Measurements from ENCODE around the gene DGKB.

DGKB gene

DNA sequence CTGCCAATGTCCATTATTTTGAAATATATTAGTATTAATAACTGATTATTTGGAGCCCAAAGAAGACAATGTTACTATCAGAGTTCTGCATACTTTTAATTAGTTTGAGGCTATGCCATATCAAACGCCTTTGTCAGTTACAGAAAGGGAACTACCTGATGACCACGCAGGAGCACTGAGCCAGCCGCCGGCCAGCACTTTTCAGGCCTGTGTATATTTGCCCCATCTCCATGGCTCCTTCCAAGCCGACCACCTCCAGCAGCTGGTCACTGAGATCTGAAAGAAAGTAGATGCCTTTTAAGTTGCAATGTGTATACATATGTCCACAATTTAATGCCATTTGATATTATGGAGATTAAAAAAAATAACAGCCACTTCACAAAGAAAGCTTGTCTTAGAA is 724.7 kb downstream of the DGKB start:
- in situ Hi-C loops (cut with MboI; ENCODE audit: low sequenced_read_pairs), result no loop called here

DNA sequence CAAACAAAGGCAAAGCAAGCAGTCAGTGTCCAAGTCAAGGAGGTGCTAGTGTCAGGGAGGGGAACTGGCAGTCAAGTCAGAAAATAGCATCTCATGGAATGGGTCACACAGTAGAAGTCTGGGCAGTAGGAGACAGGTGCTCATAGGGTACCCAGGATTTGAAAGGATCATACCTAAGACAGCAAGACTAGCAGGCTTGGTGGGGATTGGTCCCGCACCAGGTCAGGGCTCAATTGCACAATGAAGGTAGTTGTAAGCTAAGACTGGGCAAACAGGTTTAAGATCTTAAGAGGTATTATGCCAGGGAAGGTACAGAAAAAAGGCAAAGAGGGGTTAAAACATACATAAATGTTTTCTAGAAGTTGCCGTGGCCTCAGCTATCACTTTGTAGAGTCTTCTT is 731.7 kb downstream of the DGKB start:
- in situ Hi-C loops (cut with MboI; ENCODE audit: low sequenced_read_pairs), result no loop called here

DNA sequence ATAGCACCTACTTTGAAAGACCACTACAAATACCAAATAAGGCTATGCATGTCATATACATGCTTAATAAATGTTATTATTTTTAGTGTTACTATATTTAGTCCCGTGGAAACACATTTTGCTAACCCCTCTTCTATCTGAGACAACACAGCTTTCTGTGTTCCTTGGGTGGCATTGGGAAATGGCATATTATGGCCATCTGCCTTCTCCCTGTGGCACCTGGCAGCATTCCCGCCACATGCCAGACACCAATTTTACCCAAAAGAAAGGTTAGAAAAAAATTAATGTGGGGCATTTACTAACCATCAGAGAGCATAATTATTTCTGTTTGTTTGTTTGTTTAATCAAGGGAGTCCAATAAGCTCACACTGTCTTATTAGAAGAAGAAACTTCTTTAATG is 744.4 kb downstream of the DGKB start:
- in situ Hi-C loops (cut with MboI; ENCODE audit: low sequenced_read_pairs), result no loop called here

DNA sequence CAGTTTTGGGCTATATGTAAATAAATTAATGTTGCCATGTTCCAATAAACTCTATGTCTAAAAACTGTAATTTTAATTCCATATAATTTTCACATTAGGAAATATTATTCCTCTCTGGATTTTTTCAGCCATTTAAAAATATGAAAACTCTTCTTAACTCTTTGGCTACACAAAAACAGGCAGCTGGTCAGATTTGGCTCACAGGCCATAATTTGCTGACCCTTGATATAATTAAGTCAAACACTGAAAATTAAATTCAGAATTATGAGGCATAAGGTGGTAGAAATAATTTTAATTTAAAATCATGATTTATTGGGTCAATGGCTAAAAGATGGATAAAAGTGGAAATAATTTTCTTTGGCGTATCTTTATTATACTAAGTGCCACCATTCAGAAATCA is 746.1 kb downstream of the DGKB start:
- in situ Hi-C loops (cut with MboI; ENCODE audit: low sequenced_read_pairs), result no loop called here

DNA sequence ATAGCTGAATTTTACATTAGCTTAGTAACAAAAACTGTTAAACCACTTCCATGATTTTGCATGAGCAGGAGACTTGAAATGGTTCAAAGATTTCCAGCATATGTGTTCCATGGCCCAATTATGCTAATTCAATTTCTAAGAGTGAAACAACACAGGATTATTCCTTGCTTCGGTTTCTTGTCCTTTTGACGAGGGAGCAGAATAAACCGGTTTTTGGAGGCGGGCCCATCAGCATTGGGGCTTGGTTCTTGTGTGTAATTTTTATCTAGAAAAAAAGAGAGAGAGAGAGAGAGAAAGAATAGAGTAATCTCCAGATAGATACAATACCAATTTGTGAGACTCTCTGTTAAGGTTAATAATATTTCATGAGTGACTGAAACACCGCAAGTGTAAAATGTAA is 753.6 kb downstream of the DGKB start:
- in situ Hi-C loops (cut with MboI; ENCODE audit: low sequenced_read_pairs), result no loop called here

DNA sequence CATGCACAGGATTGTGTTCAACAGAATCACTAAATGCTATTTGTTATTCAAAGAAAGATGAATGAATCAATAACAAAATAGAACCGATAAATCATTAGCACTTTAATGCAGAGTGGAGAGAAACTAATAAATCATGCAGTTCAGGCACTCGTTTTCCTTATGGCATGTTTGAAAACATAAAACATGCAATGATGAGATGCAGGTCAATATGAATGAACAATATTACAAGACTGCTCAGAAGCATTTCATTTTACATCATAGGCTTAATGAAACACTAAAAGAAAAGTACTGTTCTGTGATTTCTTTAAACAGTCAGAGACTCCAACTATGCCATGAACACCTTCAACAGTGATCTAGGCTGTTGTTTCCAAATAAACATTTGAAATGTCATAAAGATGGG is 755.0 kb downstream of the DGKB start:
- in situ Hi-C loops (cut with MboI; ENCODE audit: low sequenced_read_pairs), result no loop called here

DNA sequence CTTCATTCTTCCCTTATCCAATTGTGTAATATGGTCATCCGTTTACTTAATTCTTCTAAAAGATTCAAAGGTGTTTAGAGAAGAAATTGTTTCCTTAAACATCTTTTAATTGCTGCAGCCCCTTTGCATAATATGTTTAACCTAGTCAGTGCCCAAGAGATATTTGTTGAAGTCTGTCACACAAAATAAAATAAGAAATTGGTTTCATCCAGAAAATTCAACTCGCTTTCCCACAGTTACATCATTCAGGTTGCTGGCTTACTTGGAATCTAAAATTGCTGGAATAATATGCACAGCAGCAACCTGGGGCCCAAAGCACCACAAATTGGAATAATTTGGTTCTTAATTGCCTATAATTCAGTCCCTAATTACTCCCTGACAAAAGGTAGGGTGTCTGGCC is 758.0 kb downstream of the DGKB start:
- in situ Hi-C loops (cut with MboI; ENCODE audit: low sequenced_read_pairs), result no loop called here

DNA sequence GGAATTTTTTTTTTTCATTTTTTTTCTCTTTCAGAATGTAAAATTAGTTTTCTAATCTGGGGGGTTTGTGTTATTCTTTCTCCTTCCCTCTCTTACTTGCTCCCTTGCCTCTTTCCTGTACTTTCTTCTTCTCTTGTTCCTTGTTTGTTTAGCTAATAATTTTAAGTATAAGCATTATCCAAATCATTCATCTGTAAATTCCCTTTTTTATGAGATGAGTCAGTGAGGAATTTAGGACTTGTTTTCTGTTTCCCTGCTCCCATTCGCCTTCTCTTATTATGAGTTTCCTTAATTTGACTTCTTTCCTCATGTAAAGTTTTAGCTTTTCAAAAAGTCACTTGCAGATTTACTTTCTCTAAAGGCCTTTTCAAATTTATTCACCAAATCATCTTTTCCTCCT is 758.4 kb downstream of the DGKB start:
- in situ Hi-C loops (cut with MboI; ENCODE audit: low sequenced_read_pairs), result no loop called here

DNA sequence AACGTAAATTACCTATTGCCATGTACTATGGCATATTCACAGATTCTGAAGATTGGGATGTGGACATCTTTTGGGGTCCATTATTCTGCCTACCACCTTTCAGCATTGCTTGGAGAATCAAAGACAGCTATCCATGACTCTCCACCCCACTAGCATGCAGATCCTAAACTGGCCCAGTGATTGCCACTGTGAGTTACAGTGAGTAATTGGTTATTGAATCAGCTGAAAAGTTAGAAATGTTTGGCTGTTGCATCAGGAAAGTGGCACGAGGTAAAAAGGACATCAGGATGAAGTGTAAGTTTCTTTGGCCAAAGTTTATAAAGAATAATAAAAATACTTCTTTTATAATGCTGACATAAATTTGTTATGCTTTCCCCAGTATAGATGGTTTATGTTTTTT is 764.9 kb downstream of the DGKB start:
- in situ Hi-C loops (cut with MboI; ENCODE audit: low sequenced_read_pairs), result no loop called here

DNA sequence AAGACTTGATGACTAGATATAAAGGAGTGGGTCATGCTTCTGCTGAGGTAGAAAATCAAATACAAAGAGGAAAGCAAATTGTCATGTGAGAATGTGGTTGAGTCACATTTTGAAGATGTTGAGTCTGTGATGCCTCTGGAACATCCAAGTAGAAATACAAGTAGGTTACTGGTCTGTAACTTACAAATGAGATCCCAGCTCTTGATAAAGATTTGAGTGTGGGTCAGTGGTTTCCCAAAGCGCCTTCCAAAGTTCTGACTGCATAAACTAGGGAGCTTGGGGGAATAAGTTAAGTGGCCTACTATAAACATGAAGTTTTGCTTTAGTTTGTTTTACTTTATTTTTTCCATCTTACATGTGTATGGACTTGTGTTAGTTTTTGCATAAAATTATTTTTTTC is 768.8 kb downstream of the DGKB start:
- in situ Hi-C loops (cut with MboI; ENCODE audit: low sequenced_read_pairs), result no loop called here

DNA sequence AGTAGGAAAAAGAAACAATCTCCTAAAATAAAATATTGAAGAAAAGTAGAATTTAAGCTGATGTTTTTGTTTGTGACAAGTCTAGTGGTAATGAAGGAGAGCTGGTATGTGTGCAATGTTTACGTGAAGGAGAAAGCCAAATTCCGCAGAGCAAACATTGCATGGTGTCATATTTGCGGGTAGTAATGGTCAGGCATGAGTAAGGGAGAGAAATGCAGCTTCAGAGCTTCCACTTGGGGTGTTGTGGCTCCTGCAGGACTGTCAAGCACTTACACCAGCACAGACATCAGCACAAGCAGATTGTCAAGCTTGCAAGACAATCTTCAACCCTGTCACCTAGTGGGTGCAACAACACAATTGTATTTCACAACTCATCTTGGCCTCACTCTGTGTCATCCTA is 776.6 kb downstream of the DGKB start:
- in situ Hi-C loops (cut with MboI; ENCODE audit: low sequenced_read_pairs), result no loop called here

DNA sequence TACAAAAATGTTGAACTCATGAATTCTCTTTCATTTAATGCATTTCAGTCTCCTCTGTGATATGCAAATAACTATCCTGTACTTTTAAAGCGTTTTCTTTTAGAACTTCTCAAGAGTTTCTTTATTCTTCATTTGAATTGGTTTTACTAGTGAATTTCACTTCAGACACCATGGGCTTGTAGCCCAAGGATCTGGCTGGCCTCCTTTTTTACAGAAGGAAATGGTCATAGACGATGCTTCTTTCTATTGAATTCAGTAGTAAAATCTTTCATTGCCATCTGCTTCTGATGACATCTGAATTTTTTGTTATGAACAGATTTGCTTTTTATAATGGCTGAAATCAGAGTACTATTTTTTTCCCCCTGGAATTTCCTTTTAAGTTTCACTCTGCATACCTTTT is 777.8 kb downstream of the DGKB start:
- in situ Hi-C loops (cut with MboI; ENCODE audit: low sequenced_read_pairs), result no loop called here

DNA sequence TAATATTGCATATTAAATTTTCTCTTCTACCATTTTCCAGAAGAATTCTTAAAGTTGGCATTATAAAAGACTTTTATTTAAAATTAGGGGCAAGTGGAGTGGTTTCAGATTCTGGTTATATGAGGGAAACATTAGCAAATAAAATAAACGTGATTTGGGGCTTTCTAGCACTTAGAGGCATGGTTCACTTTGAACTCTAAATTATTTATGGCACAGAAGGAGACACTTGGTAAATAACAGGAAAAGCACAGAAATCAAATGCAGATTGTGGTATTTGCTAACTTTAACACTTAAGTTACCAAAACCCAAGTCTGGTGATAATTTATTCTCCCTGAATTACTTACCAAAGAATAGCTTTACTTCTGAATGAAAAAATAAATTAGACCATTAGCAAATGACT is 778.6 kb downstream of the DGKB start:
- in situ Hi-C loops (cut with MboI; ENCODE audit: low sequenced_read_pairs), result no loop called here

DNA sequence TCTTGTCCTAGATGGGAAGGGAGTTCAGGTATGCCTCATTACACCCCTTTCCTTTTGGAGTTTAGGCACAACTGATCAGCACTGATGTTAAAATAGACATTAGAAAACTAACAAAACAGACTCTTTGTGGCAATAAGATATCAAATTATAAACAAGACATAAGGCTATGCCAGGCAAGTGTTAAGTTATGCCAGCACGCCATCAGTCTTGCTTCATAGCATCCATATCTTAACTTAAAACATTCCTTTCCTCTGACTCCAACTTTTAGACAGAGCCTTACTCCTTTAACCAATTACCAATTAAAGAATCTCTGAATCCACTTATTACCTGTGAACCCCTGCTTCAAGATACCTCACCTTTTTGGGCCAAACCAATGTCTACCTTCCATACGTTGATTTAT is 786.9 kb downstream of the DGKB start:
- in situ Hi-C loops (cut with MboI; ENCODE audit: low sequenced_read_pairs), result no loop called here

DNA sequence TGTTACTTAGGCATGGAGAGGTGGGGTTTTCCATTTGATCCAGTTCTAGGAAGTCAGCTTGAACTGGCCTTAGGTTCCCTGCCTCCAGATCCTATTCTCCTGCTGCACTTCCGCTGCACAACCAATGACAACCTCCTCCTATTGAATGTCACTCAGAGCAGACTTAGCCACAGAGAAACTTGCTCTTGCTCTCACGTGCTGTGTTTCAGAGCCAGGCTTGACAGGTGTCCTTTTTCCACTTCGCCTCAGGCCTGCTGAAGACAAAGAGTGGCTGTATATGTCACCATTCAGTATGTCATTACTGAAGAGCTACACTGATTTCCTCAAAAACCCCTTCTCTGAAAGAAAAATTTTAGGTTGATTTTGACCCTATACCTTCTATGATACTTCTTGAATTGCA is 797.7 kb downstream of the DGKB start:
- in situ Hi-C loops (cut with MboI; ENCODE audit: low sequenced_read_pairs), result no loop called here

DNA sequence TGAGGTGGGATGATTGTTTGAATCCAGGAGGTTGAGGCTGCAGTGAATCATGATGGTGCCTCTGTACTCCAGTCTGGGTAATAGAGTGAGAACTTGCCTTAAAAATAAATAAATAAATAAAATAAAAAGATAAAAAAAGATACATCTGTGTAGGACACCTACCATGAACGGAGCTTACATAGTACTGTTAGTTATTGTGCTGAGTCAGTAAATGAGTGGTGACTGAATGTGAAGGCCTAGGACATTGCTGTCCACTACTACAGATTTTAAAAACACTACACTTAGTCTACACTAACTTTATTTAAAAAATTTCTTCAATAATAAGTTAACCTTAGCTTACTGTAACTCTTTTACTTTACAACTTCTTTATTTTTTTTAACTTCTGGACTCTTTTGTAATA is 806.4 kb downstream of the DGKB start:
- in situ Hi-C loops (cut with MboI; ENCODE audit: low sequenced_read_pairs), result no loop called here

DNA sequence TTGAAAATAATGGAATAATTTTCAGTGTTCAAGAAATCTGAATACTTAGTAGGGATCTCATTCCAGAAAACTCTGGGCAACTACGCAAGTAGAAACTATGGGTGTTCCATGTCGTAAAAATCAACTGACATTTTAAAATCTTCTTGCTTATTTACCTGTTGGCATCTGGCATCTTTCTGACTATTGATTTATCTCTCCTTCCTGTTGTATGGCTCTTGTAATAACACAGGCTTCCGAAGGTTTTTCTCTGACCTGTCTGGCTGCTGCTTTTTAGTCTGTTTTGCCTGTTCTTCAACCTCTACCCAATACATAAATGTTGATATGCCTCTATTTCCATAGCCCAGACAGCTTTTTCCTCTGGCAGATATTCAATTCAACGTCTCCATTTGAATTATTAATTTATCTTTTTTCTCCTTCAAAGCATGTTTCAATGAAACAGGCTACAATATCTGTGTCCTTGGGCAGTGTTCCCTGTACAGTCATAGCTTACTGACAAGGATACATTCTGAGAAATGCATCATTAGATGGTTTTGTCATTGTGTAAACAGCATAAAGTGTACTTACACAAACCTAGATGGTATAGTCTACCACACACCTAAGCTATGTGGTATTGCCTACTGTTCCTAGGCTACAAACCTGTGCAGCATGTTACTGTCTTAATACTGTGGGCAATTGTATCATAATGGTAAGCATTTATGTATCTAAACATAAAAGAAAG is 807.2 kb downstream of the DGKB start:
- in situ Hi-C loops (cut with MboI; ENCODE audit: low sequenced_read_pairs), result no loop called here

All from hTERT RPE-1 (cell line).